PC-3 (cell line): ENCODE data around the gene LRRC8B. TPM values are rescaled to one million over a fixed set of nuclear protein-coding genes. Genes with fewer than 3 reads are reported as not detected.
"Not testable (repeated sequence)": the region's sequence is repeated elsewhere in the genome, so short reads cannot be mapped to it uniquely, and the experiment has no call there.

ENCODE experiments used
- ATAC-seq: fragments of 200-7000 bp; cut with Tn5 transposase; 2 replicates; pipeline ENCODE4 v1.9.1; 2020; ENCODE audit warnings: mild to moderate bottlenecking, moderate library complexity
- BruUV-seq: library from RNA; stranded (reverse); fragments of 400-500 nt; replicated peaks from 2 replicates; lab custom pipeline; 2021; lab: Mats Ljungman, UMichigan
- CTCF ChIA-PET: fragments of 300-600 bp; sonication (Branson Sonifier 250); formaldehyde crosslinking; loops from one replicate; lab custom pipeline; 2022; ENCODE audit warnings: antibody characterized with exemption; lab: Charles Lee
- POLR2A ChIA-PET: fragments of 300-600 bp; sonication (Branson Sonifier 250); formaldehyde crosslinking; loops from one replicate; lab custom pipeline; 2022; ENCODE audit warnings: antibody characterized with exemption; ENCODE audit not compliant: unreplicated experiment; lab: Charles Lee
- DNase-seq: peaks from one replicate; pipeline ENCODE4 v3.0.0-alpha.2; 2015
- H2AFZ ChIP-seq: fragments of 300-600 bp; sonication (generic); 2 replicates; pipeline ENCODE4 v1.6.0; 2016; ENCODE audit warnings: antibody characterized with exemption, low read length
- H3F3A ChIP-seq: fragments of 300-600 bp; sonication (generic); one replicate; pipeline ENCODE4 v1.6.0; 2017; ENCODE audit warnings: antibody characterized with exemption, low read length, control low read depth, mild to moderate bottlenecking; ENCODE audit not compliant: unreplicated experiment
- H3K27ac ChIP-seq: fragments of 300-600 bp; sonication (generic); 2 replicates; pipeline ENCODE4 v1.5.1; 2016; ENCODE audit warnings: mild to moderate bottlenecking, low read length
- H3K27me3 ChIP-seq: fragments of 300-600 bp; sonication (generic); 2 replicates; pipeline ENCODE4 v1.6.1; 2016; ENCODE audit warnings: low read length, mixed read lengths
- H3K36me3 ChIP-seq: fragments of 300-600 bp; sonication (generic); 2 replicates; pipeline ENCODE4 v1.6.1; 2016; ENCODE audit warnings: low read depth, mixed run types, low read length, mixed read lengths
- H3K4me1 ChIP-seq: fragments of 300-600 bp; sonication (generic); 2 replicates; pipeline ENCODE4 v1.5.1; 2016; ENCODE audit warnings: low read length; ENCODE audit not compliant: insufficient read depth
- H3K4me2 ChIP-seq: fragments of 300-600 bp; sonication (generic); 2 replicates; pipeline ENCODE4 v1.6.0; 2016; ENCODE audit warnings: low read length
- H3K4me3 ChIP-seq: fragments of 300-600 bp; sonication (generic); 2 replicates; pipeline ENCODE4 v1.5.1; 2016; ENCODE audit warnings: mild to moderate bottlenecking, low read length, mixed read lengths
- H3K79me2 ChIP-seq: fragments of 300-600 bp; sonication (generic); 2 replicates; pipeline ENCODE4 v1.6.1; 2017; ENCODE audit warnings: low read length, mixed read lengths
- H3K9ac ChIP-seq: fragments of 300-600 bp; sonication (generic); 2 replicates; pipeline ENCODE4 v1.6.0; 2016; ENCODE audit warnings: mild to moderate bottlenecking, low read length
- H3K9me2 ChIP-seq: fragments of 300-600 bp; sonication (generic); replicated peaks from 2 replicates; pipeline ENCODE4 v1.6.1; 2016; ENCODE audit warnings: mixed run types, low read length, mixed read lengths
- H3K9me3 ChIP-seq: fragments of 300-600 bp; sonication (generic); 2 replicates; pipeline ENCODE4 v1.6.1; 2016; ENCODE audit warnings: low read length, mixed read lengths
- H4K20me1 ChIP-seq: fragments of 300-600 bp; sonication (generic); 2 replicates; pipeline ENCODE4 v1.6.1; 2016; ENCODE audit warnings: low read length, mixed read lengths
- CTCF ChIP-seq: fragments of 300-600 bp; sonication (generic); conservative IDR thresholded peaks from 2 replicates; pipeline ENCODE4 v1.5.1; 2017; ENCODE audit warnings: antibody characterized with exemption, low read depth, mild to moderate bottlenecking, low read length
- EZH2 ChIP-seq: fragments of 300-600 bp; sonication (generic); IDR thresholded peaks from one replicate; pipeline ENCODE4 v1.6.1; 2017; ENCODE audit warnings: antibody characterized with exemption, mild to moderate bottlenecking, low read length; ENCODE audit not compliant: unreplicated experiment
- EZH2phosphoT487 ChIP-seq: fragments of 300-600 bp; sonication (generic); IDR thresholded peaks from 2 replicates; pipeline ENCODE4 v1.6.1; 2018; ENCODE audit warnings: mild to moderate bottlenecking, antibody characterized with exemption, low read length, borderline replicate concordance
- intact Hi-C: fragments of 100-400 bp; cut with micrococcal nuclease; formaldehyde crosslinking; loops from 2 replicates; pipeline ENCODE4 v1.9.0; 2023
- total RNA-seq: library from RNA; depleted of rRNA; stranded (reverse); fragments of >200 nt; gene quantifications from 2 replicates; pipeline ENCODE4 v1.2.3, GENCODE V29; 2014

Gene LRRC8B
- total RNA-seq, 1 experiment from 2014 or later, result 8.4 TPM

GRCh38 chr1:89629146-89629545 is 104.5 kb downstream of the LRRC8B start:
- H3K4me3 ChIP-seq, result no peak overlapping the region
- peaks cover 6% of the 10 kb centered on the region for H3K79me2 ChIP-seq
- ATAC-seq, result no peak
- H3K9ac ChIP-seq, result no peak overlapping the region
- ChIA-PET CTCF (no interaction called here), POLR2A (no interaction called here)
- H2AFZ ChIP-seq, result no peak overlapping the region
- H3F3A ChIP-seq, result no peaks in the 10 kb centered on the region
- H4K20me1 ChIP-seq, result no peaks in the 10 kb centered on the region
- intact Hi-C loops, result no loop called here
- BruUV-seq, result no TSS peak
- H3K27me3 ChIP-seq, result no peaks in the 10 kb centered on the region
- no peaks in the 10 kb centered on the region for H3K9me3 ChIP-seq
- peaks cover 2% of the 10 kb centered on the region; the same call in 1 of the 2 replicates for H3K4me1 ChIP-seq
- no peaks in the 10 kb centered on the region for H3K9me2 ChIP-seq
- no peak overlapping the region for H3K27ac ChIP-seq
- H3K36me3 ChIP-seq, result no peaks in the 10 kb centered on the region
- TF ChIP-seq EZH2, result no peak
- TF ChIP-seq EZH2phosphoT487, result no peak
- TF ChIP-seq CTCF, result no peak
- no peak overlapping the region for H3K4me2 ChIP-seq
- DNase-seq, result no peak

GRCh38 chr1:89629600-89629999 is 105.0 kb downstream of the LRRC8B start:
- H4K20me1 ChIP-seq, H3K27ac ChIP-seq, POLR2A ChIA-PET, H3K4me3 ChIP-seq, H3K4me1 ChIP-seq, H2AFZ ChIP-seq, H3K9me2 ChIP-seq, ATAC-seq, H3K9me3 ChIP-seq, H3K27me3 ChIP-seq, intact Hi-C loops, H3K4me2 ChIP-seq, DNase-seq, H3F3A ChIP-seq, BruUV-seq, H3K36me3 ChIP-seq, H3K9ac ChIP-seq: not testable (repeated sequence)
- H3K79me2 ChIP-seq, result peaks cover 10% of the 10 kb centered on the region
- CTCF ChIA-PET, result interaction anchor here (1.1 kb wide), 1 partner anchor 133 kb away, joined by 4 read pairs; no protein-coding TSS in a partner anchor

- no peaks in the 10 kb centered on the region for H3K9me2 ChIP-seq
- H3K27ac ChIP-seq, result no peak overlapping the region
- H4K20me1 ChIP-seq, result no peaks in the 10 kb centered on the region
- no peaks in the 10 kb centered on the region for H3F3A ChIP-seq
- intact Hi-C loops, result no loop called here
- TF ChIP-seq EZH2 (no peak), EZH2phosphoT487 (no peak), CTCF (no peak)
- H3K4me1 ChIP-seq, result peaks cover 5% of the 10 kb centered on the region; the same call in 1 of the 2 replicates
- ChIA-PET POLR2A (no interaction called here), CTCF (interaction anchor here (1.1 kb wide), 1 partner anchor 133 kb away, joined by 4 read pairs; no protein-coding TSS in a partner anchor)
- no peaks in the 10 kb centered on the region for H3K36me3 ChIP-seq
- no peak overlapping the region for H3K9ac ChIP-seq
- no peak overlapping the region for H2AFZ ChIP-seq
- no TSS peak for BruUV-seq
- no peak for ATAC-seq
- H3K9me3 ChIP-seq, result no peaks in the 10 kb centered on the region
- peaks cover 15% of the 10 kb centered on the region for H3K79me2 ChIP-seq
- no peak overlapping the region for H3K4me3 ChIP-seq
- H3K4me2 ChIP-seq, result no peak overlapping the region
- H3K27me3 ChIP-seq, result no peaks in the 10 kb centered on the region
- DNase-seq, result no peak
Observed at GRCh38 chr1:89630048-89630447, 105.4 kb downstream of the LRRC8B start.
